HepG2 (cell line): ENCODE data around the gene SLC10A1. TPM values are rescaled to one million over a fixed set of nuclear protein-coding genes. Genes with fewer than 3 reads are reported as not detected.

Experiments used
- ATAD3A ChIP-seq: sonication (generic); formaldehyde crosslinking; IDR thresholded peaks from 2 replicates; pipeline ENCODE4 v1.4.0; 2020; ENCODE audit warnings: missing genetic modification reagents
- ATF1 ChIP-seq: IDR thresholded peaks from 2 replicates; pipeline ENCODE4 v1.6.1; 2016; ENCODE audit warnings: mild to moderate bottlenecking, control low read depth
- FOXO4 ChIP-seq: sonication (generic); formaldehyde crosslinking; conservative IDR thresholded peaks from 2 replicates; pipeline ENCODE4 v1.8.1; 2023; ENCODE audit warnings: missing genetic modification reagents
- GTF2F1 ChIP-seq: fragments of 150-350 bp; IDR thresholded peaks from 2 replicates; pipeline ENCODE4 v1.6.1; 2014; ENCODE audit warnings: low read length
- ISL2 ChIP-seq: sonication (generic); formaldehyde crosslinking; IDR thresholded peaks from 2 replicates; pipeline ENCODE4 v1.5.0; 2020; ENCODE audit warnings: missing genetic modification reagents
- MIER3 ChIP-seq: IDR thresholded peaks from 2 replicates; pipeline ENCODE4 v1.6.1; 2016; ENCODE audit warnings: missing compliant biosample characterization, borderline replicate concordance
- MLLT10 ChIP-seq: sonication (generic); formaldehyde crosslinking; IDR thresholded peaks from 2 replicates; pipeline ENCODE4 v1.4.0; 2020; ENCODE audit warnings: missing genetic modification reagents
- NAIF1 ChIP-seq: sonication (generic); formaldehyde crosslinking; IDR thresholded peaks from 2 replicates; pipeline ENCODE4 v1.5.0; 2020; ENCODE audit warnings: mild to moderate bottlenecking, missing genetic modification reagents, borderline replicate concordance
- RCOR2 ChIP-seq: IDR thresholded peaks from 2 replicates; pipeline ENCODE4 v1.6.1; 2016; ENCODE audit warnings: missing biosample characterization, missing genetic modification reagents
- SALL2 ChIP-seq: sonication (generic); formaldehyde crosslinking; IDR thresholded peaks from 2 replicates; pipeline ENCODE4 v1.8.1; 2023; ENCODE audit warnings: mild to moderate bottlenecking, missing genetic modification reagents, inconsistent platforms
- TCF12 ChIP-seq, 2 experiments: fragments of 450-650 bp in 1 of 2; sonication (generic) in 1 of 2; formaldehyde crosslinking in 1 of 2; IDR thresholded peaks; 2 replicates each; pipeline versions ENCODE4 v1.6.1 to v1.8.0; 2017 to 2022; ENCODE audit warnings: antibody characterized with exemption in 1 of 2, mild to moderate bottlenecking in 1 of 2, missing genetic modification reagents in 1 of 2, moderate library complexity in 1 of 2
- ZNF232 ChIP-seq: sonication (generic); formaldehyde crosslinking; IDR thresholded peaks from 2 replicates; pipeline ENCODE4 v1.4.0; 2020; ENCODE audit warnings: missing genetic modification reagents, borderline replicate concordance
- ZNF280B ChIP-seq: sonication (generic); formaldehyde crosslinking; IDR thresholded peaks from 2 replicates; pipeline ENCODE4 v1.5.0; 2020; ENCODE audit warnings: missing genetic modification reagents, mild to moderate bottlenecking, borderline replicate concordance
- ZNF30 ChIP-seq: sonication (generic); formaldehyde crosslinking; IDR thresholded peaks from 2 replicates; pipeline ENCODE4 v1.5.0; 2020; ENCODE audit warnings: mild to moderate bottlenecking, missing genetic modification reagents
- ZNF326 ChIP-seq: sonication (generic); formaldehyde crosslinking; IDR thresholded peaks from 2 replicates; pipeline ENCODE4 v1.4.0; 2020; ENCODE audit warnings: missing genetic modification reagents, borderline replicate concordance
- ZNF446 ChIP-seq: sonication (generic); formaldehyde crosslinking; IDR thresholded peaks from 2 replicates; pipeline ENCODE4 v1.5.0; 2020; ENCODE audit warnings: mild to moderate bottlenecking, missing genetic modification reagents
- ZNF607 ChIP-seq: sonication (generic); formaldehyde crosslinking; IDR thresholded peaks from 2 replicates; pipeline ENCODE4 v1.5.1; 2020; ENCODE audit warnings: missing genetic modification reagents, mild to moderate bottlenecking, borderline replicate concordance
- ZNF878 ChIP-seq: sonication (generic); formaldehyde crosslinking; IDR thresholded peaks from 2 replicates; pipeline ENCODE4 v1.8.1; 2023; ENCODE audit warnings: mild to moderate bottlenecking, missing genetic modification reagents, moderate library complexity
- polyA plus RNA-seq, 8 experiments: library from polyadenylated mRNA; depleted of rRNA in 3 of 8; stranded (reverse) in 7 of 8; unstranded in 1 of 8; fragments of >200 nt; fragmentation: Illumina TruSeq in 4 of 8; extraction: Trizol in 4 of 8; gene quantifications; 2 replicates each; pipeline versions ENCODE4 v1.2.1 to v1.2.3, GENCODE V29; 2011 to 2016; ENCODE audit warnings: low read depth in 4 of 8, missing spikeins in 1 of 8, mixed read lengths in 1 of 8; ENCODE audit not compliant: insufficient read depth in 1 of 8
- total RNA-seq, 5 experiments: library from RNA; depleted of rRNA; stranded (reverse); fragments of >200 nt; fragmentation: Illumina TruSeq; extraction: Trizol; gene quantifications; 2 replicates each; pipeline ENCODE4 v1.2.3, GENCODE V29; 2016; ENCODE audit warnings: low read depth in 1 of 5
- TF ChIP-seq, protein P1 (sequence below): fragments of 450-650 bp; IDR thresholded peaks from 2 replicates; pipeline ENCODE4 v1.6.1; 2016
- TF ChIP-seq, protein P2 (sequence below): sonication (generic); formaldehyde crosslinking; IDR thresholded peaks from 2 replicates; pipeline ENCODE4 v1.8.1; 2023; ENCODE audit warnings: mild to moderate bottlenecking, moderate library complexity, missing genetic modification reagents
- TF ChIP-seq, protein P3 (sequence below): IDR thresholded peaks from 2 replicates; pipeline ENCODE4 v1.6.1; 2012; ENCODE audit warnings: low read depth, low read length, improper control_type of control experiment
- TF ChIP-seq, protein P4 (sequence below): sonication (generic); formaldehyde crosslinking; IDR thresholded peaks from 2 replicates; pipeline ENCODE4 v1.8.1; 2023; ENCODE audit warnings: mild to moderate bottlenecking, missing genetic modification reagents

Gene SLC10A1
- total and polyA plus RNA-seq, 2 of the 13 experiments (the other 11 are each of a cell fraction or from before 2014, with no cell fraction given) = 0.17 TPM; not detected in 1

DNA sequence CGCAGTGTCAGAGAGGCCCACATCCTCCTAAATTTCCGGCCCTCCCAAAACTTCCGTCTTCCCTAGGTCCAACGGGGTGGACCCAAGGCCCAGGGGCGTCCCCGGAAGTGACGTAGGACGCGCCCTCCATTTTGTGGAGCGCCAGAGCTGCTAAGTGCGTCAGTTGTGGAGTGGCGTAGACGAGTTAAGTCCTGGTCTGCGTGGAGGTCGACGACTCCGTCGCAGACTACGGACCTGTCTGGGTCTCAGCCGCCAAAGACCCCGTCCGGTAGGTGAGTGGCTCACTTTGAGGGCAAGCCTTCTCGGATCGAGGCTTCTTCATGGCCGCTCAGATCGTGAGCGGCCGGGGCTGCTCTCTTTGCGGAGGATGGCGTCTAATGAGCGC lies 30.1 kb downstream of the SLC10A1 start, which contains the start of gene SRSF5 (continued):
- TF ChIP-seq ZNF280B (CRISPR knock-in tag) (no peak), ZNF326 (CRISPR knock-in tag) (no peak), MIER3 (CRISPR knock-in tag) (peak; percentile 84; the same call in 1 of the 2 replicates), NAIF1 (CRISPR knock-in tag) (peak; percentile 93), SALL2 (CRISPR knock-in tag) (no peak; the same call in 1 of the 2 replicates), TCF12 (IDR thresholded peaks at IDR 0.05) (no peak), TCF12 (CRISPR knock-in tag; IDR thresholded peaks at IDR 0.05) (no peak; the same call in 1 of the 2 replicates), GTF2F1 (peak; percentile 55; the same call in 1 of the 2 replicates), ISL2 (CRISPR knock-in tag) (no peak; the same call in 1 of the 2 replicates), ATF1 (CRISPR knock-in tag) (peak; percentile 95), ZNF878 (peak; percentile 86; the same call in 1 of the 2 replicates), RCOR2 (no peak), ZNF232 (CRISPR knock-in tag) (peak; percentile 86; the same call in 1 of the 2 replicates), ZNF446 (CRISPR knock-in tag) (no peak; the same call in 1 of the 2 replicates), FOXO4 (CRISPR knock-in tag) (no peak), ZNF30 (CRISPR knock-in tag) (no peak), ZNF607 (CRISPR knock-in tag) (peak; percentile 85; the same call in 1 of the 2 replicates), ATAD3A (CRISPR knock-in tag) (no peak), MLLT10 (CRISPR knock-in tag) (no peak)
- TF ChIP-seq, protein P1, sequence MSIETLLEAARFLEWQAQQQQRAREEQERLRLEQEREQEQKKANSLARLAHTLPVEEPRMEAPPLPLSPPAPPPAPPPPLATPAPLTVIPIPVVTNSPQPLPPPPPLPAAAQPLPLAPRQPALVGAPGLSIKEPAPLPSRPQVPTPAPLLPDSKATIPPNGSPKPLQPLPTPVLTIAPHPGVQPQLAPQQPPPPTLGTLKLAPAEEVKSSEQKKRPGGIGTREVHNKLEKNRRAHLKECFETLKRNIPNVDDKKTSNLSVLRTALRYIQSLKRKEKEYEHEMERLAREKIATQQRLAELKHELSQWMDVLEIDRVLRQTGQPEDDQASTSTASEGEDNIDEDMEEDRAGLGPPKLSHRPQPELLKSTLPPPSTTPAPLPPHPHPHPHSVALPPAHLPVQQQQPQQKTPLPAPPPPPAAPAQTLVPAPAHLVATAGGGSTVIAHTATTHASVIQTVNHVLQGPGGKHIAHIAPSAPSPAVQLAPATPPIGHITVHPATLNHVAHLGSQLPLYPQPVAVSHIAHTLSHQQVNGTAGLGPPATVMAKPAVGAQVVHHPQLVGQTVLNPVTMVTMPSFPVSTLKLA = no peak
- TF ChIP-seq, protein P2, sequence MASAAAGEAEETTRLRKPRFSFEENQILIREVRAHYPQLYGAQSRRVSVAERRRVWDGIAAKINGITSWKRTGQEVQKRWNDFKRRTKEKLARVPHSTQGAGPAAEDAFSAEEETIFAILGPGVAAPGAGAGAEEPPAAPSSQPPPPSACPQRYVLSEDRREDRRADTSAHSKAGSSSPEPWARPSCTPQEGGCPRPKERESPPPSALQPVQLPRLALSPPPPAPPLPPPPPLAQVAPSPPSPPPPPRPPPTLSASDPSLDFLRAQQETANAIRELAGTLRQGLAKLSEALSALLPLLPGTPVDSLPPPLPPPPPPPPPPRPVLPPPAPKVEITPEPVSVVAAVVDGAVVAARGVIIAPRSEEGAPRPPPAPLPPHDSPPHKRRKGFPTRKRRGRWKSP = 0 out of 2 replicates have a peak, but pooled peaks have one; percentile 42
- TF ChIP-seq, protein P3, sequence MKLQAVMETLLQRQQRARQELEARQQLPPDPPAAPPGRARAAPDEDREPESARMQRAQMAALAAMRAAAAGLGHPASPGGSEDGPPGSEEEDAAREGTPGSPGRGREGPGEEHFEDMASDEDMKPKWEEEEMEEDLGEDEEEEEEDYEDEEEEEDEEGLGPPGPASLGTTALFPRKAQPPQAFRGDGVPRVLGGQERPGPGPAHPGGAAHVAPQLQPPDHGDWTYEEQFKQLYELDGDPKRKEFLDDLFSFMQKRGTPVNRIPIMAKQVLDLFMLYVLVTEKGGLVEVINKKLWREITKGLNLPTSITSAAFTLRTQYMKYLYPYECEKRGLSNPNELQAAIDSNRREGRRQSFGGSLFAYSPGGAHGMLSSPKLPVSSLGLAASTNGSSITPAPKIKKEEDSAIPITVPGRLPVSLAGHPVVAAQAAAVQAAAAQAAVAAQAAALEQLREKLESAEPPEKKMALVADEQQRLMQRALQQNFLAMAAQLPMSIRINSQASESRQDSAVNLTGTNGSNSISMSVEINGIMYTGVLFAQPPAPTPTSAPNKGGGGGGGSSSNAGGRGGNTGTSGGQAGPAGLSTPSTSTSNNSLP = no peak
- TF ChIP-seq, protein P4, sequence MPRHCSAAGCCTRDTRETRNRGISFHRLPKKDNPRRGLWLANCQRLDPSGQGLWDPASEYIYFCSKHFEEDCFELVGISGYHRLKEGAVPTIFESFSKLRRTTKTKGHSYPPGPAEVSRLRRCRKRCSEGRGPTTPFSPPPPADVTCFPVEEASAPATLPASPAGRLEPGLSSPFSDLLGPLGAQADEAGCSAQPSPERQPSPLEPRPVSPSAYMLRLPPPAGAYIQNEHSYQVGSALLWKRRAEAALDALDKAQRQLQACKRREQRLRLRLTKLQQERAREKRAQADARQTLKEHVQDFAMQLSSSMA = 0 out of 2 replicates have a peak, but pooled peaks have one; percentile 34
